Measurements from ENCODE around the gene UNC119B.

DNA sequence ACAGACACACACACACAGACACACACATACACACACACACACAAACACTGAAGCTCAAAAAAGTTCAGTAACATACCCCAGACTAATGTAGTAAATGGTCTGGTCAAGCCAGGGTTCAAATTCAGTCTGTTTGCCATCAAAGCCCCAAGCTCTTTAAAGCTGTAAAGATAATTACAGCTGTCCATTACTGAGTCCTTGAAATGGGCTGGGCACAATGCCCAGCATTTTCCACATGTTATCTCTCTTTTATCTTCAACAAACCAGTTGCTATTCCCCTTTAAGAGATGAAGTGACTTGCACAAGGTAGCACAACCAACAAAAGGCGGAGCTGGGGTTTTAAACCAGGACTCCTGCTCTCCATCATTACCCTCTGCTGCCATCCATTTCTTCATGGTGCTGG is 7.6 kb upstream of the UNC119B start:
- TF ChIP-seq POLR2A (IDR thresholded peaks at IDR 0.05; ENCODE audit: low read length) (no peak), GATA1 (IDR thresholded peaks at IDR 0.05; ENCODE audit: low read depth, low read length) (no peak)

All from erythroblast (primary cell).